GM19463 (cell line): Measurements from ENCODE around the gene MORF4L2.
"Not testable (repeated sequence)": the region's sequence is repeated elsewhere in the genome, so short reads cannot be mapped to it uniquely, and the experiment has no call there.

Source experiments
- ATAC-seq: cut with Tn5 transposase; IDR thresholded peaks from one replicate; pipeline ENCODE4 v1.9.1; 2021; ENCODE audit warnings: mild to moderate bottlenecking, moderate library complexity; ENCODE audit not compliant: unreplicated experiment

The MORF4L2 gene

DNA sequence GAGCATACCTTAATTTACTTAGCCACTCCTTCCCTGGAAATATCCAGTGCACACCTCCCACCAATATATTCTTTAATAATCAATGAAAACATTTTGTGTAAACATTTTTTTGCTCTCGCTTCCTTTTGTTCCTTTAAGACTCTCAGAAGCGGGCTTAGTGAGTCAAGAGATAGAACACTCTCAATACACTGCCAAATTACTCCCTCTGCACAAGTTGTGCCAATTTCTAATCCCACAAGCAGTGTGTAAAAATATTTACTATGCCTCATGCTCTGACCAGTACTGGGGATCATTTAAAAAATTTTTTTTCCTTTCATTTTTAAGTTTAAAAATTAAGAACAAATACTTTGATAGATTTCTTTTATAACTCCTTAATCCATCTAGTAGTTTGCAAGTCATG is 5.1 kb downstream of the MORF4L2 start:
- no peak for ATAC-seq

GRCh38 chrX:103678199-103678993 is 8.1 kb downstream of the MORF4L2 start:
- ATAC-seq, result no peak

DNA sequence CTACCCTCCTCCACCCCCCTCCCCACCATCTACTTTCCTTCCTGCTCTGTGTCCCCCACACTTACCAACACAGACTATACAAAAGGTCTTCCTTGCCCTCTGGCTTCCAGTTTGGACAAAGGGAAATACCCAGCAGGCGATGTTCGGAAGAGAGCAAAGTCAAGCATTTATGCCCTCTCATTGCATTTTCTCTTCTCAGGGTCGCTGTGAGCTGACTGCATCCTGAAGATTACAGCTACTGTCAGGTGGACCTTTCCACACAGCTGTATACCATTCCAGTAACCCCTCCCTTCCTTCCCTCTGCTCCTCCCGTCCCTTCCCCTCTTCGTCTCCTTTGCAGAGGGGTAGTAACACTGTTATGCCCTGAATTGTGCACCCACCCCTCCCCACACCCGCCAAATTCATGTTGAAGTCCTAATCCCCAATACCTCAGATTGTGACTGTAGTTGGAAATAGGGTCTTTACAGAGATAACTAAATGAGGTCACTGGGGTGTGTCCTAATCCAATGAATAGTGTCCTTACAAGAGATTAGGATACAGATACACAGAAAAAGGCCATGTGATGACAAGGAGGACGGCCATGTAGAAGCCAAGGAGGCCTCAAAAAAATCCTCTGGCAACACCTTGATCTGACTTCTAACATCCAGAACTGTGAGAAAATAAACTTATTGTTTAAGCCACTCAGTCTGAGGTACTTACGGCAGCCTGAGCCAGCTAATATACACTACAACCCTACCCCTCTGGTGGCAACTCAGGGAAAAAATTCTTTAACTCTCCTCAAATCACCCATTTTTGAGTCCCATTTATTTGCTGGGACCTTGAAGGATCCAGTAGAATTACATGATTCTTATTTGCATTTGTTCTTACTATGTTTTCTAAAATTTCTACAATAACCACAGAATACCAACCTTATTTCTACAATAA is 11.7 kb downstream of the MORF4L2 start:
- no peak for ATAC-seq

DNA sequence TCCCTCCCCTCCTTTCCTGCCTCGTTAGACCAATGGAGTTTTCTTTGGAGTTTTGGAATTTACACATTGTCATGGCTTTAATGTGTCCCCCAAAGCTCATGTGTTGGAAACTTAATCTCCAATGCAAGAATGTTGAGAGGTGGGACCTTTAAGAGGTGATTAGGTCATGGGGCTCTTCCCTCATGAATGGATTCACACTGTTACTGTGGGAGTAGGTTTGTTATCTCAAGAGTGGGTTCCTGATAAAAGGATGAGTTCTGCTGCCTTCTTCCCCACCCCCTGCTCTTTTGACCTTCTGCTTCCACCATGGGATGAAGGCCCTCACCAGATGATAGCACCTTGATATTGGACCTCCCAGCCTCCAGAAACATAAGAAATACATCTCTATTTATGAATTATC is 16.8 kb downstream of the MORF4L2 start:
- ATAC-seq, result no peak

GRCh38 chrX:103666202-103667107 is 20.0 kb downstream of the MORF4L2 start:
- ATAC-seq, result no peak

- ATAC-seq, result no peak
Measured at GRCh38 chrX:103663981-103664762, 22.3 kb downstream of the MORF4L2 start.

GRCh38 chrX:103659460-103659859 is 27.0 kb downstream of the MORF4L2 start:
- not testable (repeated sequence) for ATAC-seq

GRCh38 chrX:103658681-103659433 is 27.6 kb downstream of the MORF4L2 start:
- ATAC-seq, result no peak

GRCh38 chrX:103657066-103657465 is 29.4 kb downstream of the MORF4L2 start:
- not testable (repeated sequence) for ATAC-seq

- ATAC-seq, result no peak
Measured at GRCh38 chrX:103656617-103657016, 29.9 kb downstream of the MORF4L2 start.

- not testable (repeated sequence) for ATAC-seq
Measured at GRCh38 chrX:103655230-103656000, 31.1 kb downstream of the MORF4L2 start.

- ATAC-seq, result no peak
Measured at GRCh38 chrX:103651151-103651773, 35.2 kb downstream of the MORF4L2 start.

GRCh38 chrX:103647630-103648029 is 38.9 kb downstream of the MORF4L2 start:
- no peak for ATAC-seq

- ATAC-seq, result no peak
Measured at GRCh38 chrX:103644125-103644524, 42.4 kb downstream of the MORF4L2 start.

GRCh38 chrX:103640401-103641155 is 45.9 kb downstream of the MORF4L2 start:
- ATAC-seq, result no peak

GRCh38 chrX:103638479-103639346 is 47.8 kb downstream of the MORF4L2 start:
- not testable (repeated sequence) for ATAC-seq
